ENCODE measurements around the gene ZNF273. TPM values are rescaled to one million over a fixed set of nuclear protein-coding genes. Genes with fewer than 3 reads are reported as not detected.

Gene ZNF273
- total RNA-seq, 1 donor from 2014 or later: 8.4 TPM

GRCh38 chr7:64871761-64872160, 31.3 kb upstream of the ZNF273 start:
- no peak for ATAC-seq
- Histone ChIP-seq H3K27ac (no peak overlapping the region), H3K4me3 (no peak overlapping the region), H3K4me1 (no peaks in the 10 kb centered on the region), H3K36me3 (no peaks in the 10 kb centered on the region), H3K27me3 (ENCODE audit: low read depth) (peaks cover 7% of the 10 kb centered on the region), H3K9me3 (no peaks in the 10 kb centered on the region)
- TF ChIP-seq CTCF (IDR thresholded peaks at IDR 0.05): no peak
- DNase-seq: no peak
- intact Hi-C loops (cut with DNase I): no loop called here

- no peak overlapping the region for H3K4me3 ChIP-seq
- peaks cover 6% of the 10 kb centered on the region for H3K4me1 ChIP-seq
- no peak for ATAC-seq
- peaks cover 14% of the 10 kb centered on the region for H3K27me3 ChIP-seq (ENCODE audit: low read depth)
- H3K27ac ChIP-seq: no peak overlapping the region
- no peaks in the 10 kb centered on the region for H3K9me3 ChIP-seq
- intact Hi-C loops (cut with DNase I): no loop called here
- no peak for TF ChIP-seq CTCF (IDR thresholded peaks at IDR 0.05)
- no peaks in the 10 kb centered on the region for H3K36me3 ChIP-seq
- no peak for DNase-seq
Observed at GRCh38 chr7:64872351-64873154, 30.5 kb upstream of the ZNF273 start.

GRCh38 chr7:64873155-64873500, 29.9 kb upstream of the ZNF273 start:
- Histone ChIP-seq H3K36me3 (no peaks in the 10 kb centered on the region), H3K9me3 (no peaks in the 10 kb centered on the region), H3K27ac (no peak overlapping the region), H3K4me1 (peaks cover 6% of the 10 kb centered on the region), H3K4me3 (no peak overlapping the region), H3K27me3 (ENCODE audit: low read depth) (peaks cover 14% of the 10 kb centered on the region)
- no peak for TF ChIP-seq CTCF (IDR thresholded peaks at IDR 0.05)
- DNase-seq (no peak), ATAC-seq (no peak)
- intact Hi-C loops (cut with DNase I): no loop called here

GRCh38 chr7:64873517-64873916, 29.6 kb upstream of the ZNF273 start:
- DNase-seq: no peak
- H3K4me3 ChIP-seq: no peak overlapping the region
- no peak for ATAC-seq
- H3K9me3 ChIP-seq: no peaks in the 10 kb centered on the region
- no peaks in the 10 kb centered on the region for H3K36me3 ChIP-seq
- peaks cover 6% of the 10 kb centered on the region for H3K4me1 ChIP-seq
- peaks cover 14% of the 10 kb centered on the region for H3K27me3 ChIP-seq (ENCODE audit: low read depth)
- TF ChIP-seq CTCF (IDR thresholded peaks at IDR 0.05): no peak
- intact Hi-C loops (cut with DNase I): no loop called here
- no peak overlapping the region for H3K27ac ChIP-seq

GRCh38 chr7:64874114-64874513, 29.0 kb upstream of the ZNF273 start:
- Histone ChIP-seq H3K27me3 (ENCODE audit: low read depth) (peaks cover 14% of the 10 kb centered on the region), H3K4me3 (no peak overlapping the region), H3K4me1 (peaks cover 6% of the 10 kb centered on the region), H3K36me3 (no peaks in the 10 kb centered on the region), H3K9me3 (no peaks in the 10 kb centered on the region), H3K27ac (no peak overlapping the region)
- no peak for DNase-seq
- ATAC-seq: no peak
- intact Hi-C loops (cut with DNase I): no loop called here
- no peak for TF ChIP-seq CTCF (IDR thresholded peaks at IDR 0.05)

Measured in lower lobe of right lung (tissue), 2 donors.